HAP-1 (cell line): ENCODE results near the gene RFESD.

Experiments
- DNase-seq, 2 experiments: peaks; one replicate each; pipeline ENCODE4 v3.0.0-alpha.2; 2016 to 2020; ENCODE audit warnings: low spot score in 2 of 2
- H3K27me3 ChIP-seq: fragments of 250-450 bp; sonication (Bioruptor Pico); 2 replicates; pipeline ENCODE4 v1.5.1; 2020; ENCODE audit warnings: low read depth, mild to moderate bottlenecking, moderate library complexity
- H3K36me3 ChIP-seq: fragments of 250-450 bp; sonication (Bioruptor Pico); replicated peaks from 2 replicates; pipeline ENCODE4 v1.5.1; 2020; ENCODE audit warnings: mild to moderate bottlenecking
- H3K4me1 ChIP-seq: fragments of 250-450 bp; sonication (Bioruptor Pico); 2 replicates; pipeline ENCODE4 v1.5.1; 2020; ENCODE audit warnings: mild to moderate bottlenecking
- H3K4me3 ChIP-seq: fragments of 250-450 bp; sonication (Bioruptor Pico); 2 replicates; pipeline ENCODE4 v1.5.1; 2020; ENCODE audit warnings: mild to moderate bottlenecking, moderate library complexity
- H3K9me3 ChIP-seq: fragments of 250-450 bp; sonication (Bioruptor Pico); 2 replicates; pipeline ENCODE4 v1.5.1; 2020; ENCODE audit warnings: mild to moderate bottlenecking, moderate library complexity
- in situ Hi-C: fragments of 300-500 bp; cut with MboI; formaldehyde crosslinking; loops from 3 replicates; pipeline ENCODE4 v1.14.3; 2020; ENCODE audit warnings: low sequenced_read_pairs, inconsistent platforms, mixed read lengths

RFESD gene

DNA sequence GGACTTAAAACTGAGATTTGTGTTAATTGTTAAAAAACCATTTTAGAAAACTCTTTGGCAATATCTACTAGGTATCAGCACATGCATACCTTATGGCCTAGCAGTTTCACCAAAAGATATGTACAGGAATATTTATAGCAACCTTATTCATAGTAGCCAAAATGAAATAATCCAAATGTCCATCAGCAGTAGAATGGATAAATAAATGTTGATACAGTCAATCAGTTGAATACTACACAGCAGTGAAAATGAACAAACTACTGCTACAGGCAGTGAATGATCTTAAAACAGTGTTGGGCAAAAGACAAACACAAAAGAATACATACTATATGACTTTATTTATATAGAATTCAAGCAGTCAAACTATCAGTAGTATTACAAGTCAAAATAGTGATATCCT lies 16.4 kb downstream of the RFESD start:
- in situ Hi-C loops = no loop called here
- H3K4me3 ChIP-seq = no peak overlapping the region
- H3K27me3 ChIP-seq = no peaks in the 10 kb centered on the region
- H3K4me1 ChIP-seq = peaks cover 8% of the 10 kb centered on the region
- DNase-seq = no peak
- H3K9me3 ChIP-seq = no peaks in the 10 kb centered on the region
- no peaks in the 10 kb centered on the region for H3K36me3 ChIP-seq

DNA sequence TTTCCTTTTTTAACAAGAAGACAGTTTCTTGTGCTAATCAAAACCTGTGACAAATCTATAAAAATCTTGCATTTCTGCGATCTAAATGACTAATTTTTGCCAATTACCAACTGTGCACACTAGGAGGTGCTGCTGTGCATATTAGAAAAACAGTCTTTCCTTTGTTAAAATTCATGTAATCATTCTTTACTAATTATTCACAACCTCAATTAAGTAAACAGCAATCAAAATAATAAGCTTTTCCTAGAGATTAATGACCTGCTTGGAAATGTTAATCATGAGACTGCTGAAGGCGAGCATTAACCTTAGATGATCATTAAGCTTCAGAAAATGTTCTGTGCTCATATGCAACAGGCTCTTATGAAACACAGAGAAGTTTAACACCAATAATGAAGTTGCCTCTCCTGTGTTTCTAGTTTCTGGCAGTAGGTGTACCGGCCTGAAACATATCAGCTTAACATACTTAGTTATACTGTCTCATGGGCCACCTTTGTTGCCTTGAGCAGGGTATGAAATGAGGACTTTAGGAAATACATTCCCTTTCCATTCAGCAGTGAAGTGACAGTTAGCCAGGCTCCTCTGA lies 17.7 kb downstream of the RFESD start:
- Histone ChIP-seq H3K9me3 (no peaks in the 10 kb centered on the region), H3K4me3 (no peak overlapping the region), H3K4me1 (peaks cover 8% of the 10 kb centered on the region), H3K27me3 (no peaks in the 10 kb centered on the region), H3K36me3 (no peaks in the 10 kb centered on the region)
- in situ Hi-C loops = no loop called here
- peak; percentile 31 to 53 for DNase-seq

DNA sequence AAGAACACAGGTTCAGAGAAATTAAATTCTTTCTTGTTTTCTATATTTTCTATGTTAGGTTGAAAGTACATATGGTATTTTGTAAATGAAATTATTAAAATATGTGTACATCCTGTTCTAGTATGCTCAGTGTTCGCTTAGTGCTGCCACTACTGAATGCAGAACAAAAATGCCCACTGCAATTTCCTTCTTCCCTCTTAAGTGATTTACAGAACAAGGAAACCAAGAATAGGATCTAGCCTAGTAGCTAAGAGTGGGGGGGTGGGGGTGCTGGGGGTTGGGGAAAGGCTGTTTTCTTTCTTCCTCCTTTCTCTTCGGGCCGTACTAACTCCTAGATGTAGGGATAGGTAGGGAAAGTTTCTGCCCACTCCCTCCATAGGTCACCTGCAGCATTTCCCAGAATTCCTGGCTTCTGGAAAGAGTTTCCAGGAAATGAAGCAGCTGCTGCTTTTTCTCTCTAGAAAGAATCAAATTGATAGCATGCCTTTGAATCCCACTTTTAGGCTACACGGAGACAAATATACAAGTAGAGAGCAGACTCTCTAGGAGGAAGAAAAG lies 20.6 kb downstream of the RFESD start:
- Histone ChIP-seq H3K27me3 (no peaks in the 10 kb centered on the region), H3K36me3 (no peaks in the 10 kb centered on the region), H3K9me3 (no peaks in the 10 kb centered on the region; the same call in 1 of the 2 replicates), H3K4me1 (no peaks in the 10 kb centered on the region), H3K4me3 (no peak overlapping the region)
- no peak for DNase-seq
- in situ Hi-C loops = no loop called here

DNA sequence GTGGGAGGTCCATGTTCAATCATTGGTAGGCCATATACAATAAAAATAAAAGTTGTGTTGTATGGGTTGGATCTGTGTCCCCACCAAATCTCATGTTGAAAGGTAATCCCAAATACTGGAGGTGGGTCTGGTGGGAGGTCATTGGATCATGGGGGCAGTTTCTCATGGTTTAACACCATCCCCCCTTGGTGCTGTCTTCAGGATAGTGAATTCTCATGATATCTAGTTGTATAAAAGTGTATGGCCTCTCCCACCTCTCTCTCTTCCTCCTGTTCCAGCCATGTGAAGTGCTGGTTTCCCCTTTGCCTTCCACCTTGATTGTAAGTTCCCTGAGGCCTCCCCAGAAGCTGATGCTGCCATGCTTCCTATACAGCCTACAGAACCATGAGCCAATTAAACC lies 21.1 kb downstream of the RFESD start:
- Histone ChIP-seq H3K27me3 (no peaks in the 10 kb centered on the region), H3K4me1 (no peaks in the 10 kb centered on the region), H3K4me3 (no peak overlapping the region), H3K9me3 (no peaks in the 10 kb centered on the region; the same call in 1 of the 2 replicates), H3K36me3 (no peaks in the 10 kb centered on the region)
- no peak for DNase-seq
- in situ Hi-C loops = no loop called here

DNA sequence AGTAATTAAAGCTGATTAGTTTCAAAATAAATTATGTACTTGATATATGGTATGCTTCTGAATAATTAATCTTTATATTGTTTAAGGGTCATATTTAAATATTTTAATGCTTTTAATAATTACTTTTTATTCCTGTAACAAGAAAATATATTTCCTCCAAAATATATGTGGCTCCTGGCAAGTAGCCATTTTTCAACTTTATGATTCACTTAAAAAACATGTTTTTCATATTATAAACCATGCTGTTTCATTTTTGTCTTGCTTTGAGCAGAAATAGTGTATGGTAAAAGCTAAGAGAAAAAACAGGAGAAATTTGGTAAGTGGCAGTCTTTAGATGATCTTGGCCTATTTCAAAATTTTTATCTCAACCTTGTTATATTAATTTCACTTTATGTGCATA lies 21.6 kb downstream of the RFESD start:
- Histone ChIP-seq H3K36me3 (no peaks in the 10 kb centered on the region), H3K27me3 (no peaks in the 10 kb centered on the region), H3K4me1 (no peaks in the 10 kb centered on the region), H3K4me3 (no peak overlapping the region), H3K9me3 (no peaks in the 10 kb centered on the region; the same call in 1 of the 2 replicates)
- no peak for DNase-seq
- in situ Hi-C loops = no loop called here

DNA sequence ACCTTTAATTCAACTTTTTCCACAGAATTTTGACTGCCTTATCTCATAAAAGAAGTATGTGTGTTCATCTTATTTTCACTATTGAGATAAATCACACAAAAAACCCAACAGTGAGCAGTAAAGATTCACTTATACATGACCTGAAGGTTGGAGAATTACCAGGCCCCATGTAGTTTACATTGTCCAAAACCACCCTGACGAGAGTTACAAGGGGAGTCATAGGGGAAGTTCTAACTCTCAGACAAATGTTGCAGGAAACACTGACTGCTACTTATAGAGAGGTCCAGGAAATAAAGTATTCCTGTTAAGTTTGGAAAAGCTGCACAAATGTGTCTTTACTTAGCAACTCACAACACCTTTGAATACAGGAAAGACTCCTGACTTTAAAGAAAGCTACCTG lies 22.2 kb downstream of the RFESD start:
- no peaks in the 10 kb centered on the region for H3K27me3 ChIP-seq
- no peaks in the 10 kb centered on the region for H3K4me1 ChIP-seq
- DNase-seq = no peak
- no peaks in the 10 kb centered on the region; the same call in 1 of the 2 replicates for H3K9me3 ChIP-seq
- H3K4me3 ChIP-seq = no peak overlapping the region
- no peaks in the 10 kb centered on the region for H3K36me3 ChIP-seq
- in situ Hi-C loops = no loop called here

DNA sequence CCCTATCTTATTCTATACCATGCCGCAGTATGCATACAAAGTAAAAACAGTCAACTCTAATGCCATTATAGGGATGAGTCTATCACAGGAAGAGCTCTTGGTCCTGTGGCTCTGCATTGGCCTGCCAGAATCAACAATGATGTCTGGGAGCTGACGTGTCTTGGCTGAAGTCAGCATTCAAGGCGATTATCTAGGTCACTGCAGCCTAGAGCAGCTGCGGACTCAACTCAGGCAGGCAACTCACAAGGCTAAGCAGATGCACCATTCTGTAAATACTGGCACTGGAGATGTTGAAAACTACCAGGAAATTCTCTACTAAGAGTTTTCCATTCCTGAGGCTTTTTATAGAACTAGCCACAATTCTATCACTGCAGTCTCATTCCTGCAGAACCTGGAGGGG lies 23.0 kb downstream of the RFESD start:
- no peak for DNase-seq
- in situ Hi-C loops = no loop called here

DNA sequence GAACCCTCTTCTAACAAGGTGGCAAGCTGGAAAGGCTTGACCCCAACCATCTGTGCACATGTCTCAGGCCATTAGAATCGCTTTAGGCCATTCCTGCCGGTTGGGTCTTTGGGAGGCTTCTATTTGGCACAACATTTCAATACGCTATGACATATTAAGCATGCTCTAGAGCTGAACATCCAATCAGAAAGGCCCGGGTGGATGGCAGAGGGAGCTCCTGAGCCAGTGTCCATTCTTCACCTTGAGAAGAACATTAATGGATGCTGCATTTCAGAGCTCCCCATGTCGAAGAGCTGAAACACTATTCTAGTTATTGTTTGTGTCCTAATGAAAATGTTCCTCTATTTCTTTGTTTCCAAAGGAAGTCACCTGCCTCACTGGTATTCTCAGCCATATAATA lies 23.4 kb downstream of the RFESD start:
- H3K36me3 ChIP-seq = no peaks in the 10 kb centered on the region
- no peaks in the 10 kb centered on the region for H3K27me3 ChIP-seq
- no peak for DNase-seq
- no peak overlapping the region for H3K4me3 ChIP-seq
- in situ Hi-C loops = no loop called here
- H3K4me1 ChIP-seq = no peaks in the 10 kb centered on the region
- no peaks in the 10 kb centered on the region; the same call in 1 of the 2 replicates for H3K9me3 ChIP-seq

More for the DNA sequence above, 23.0 kb downstream of the RFESD start:
- Histone ChIP-seq H3K4me1 (no peaks in the 10 kb centered on the region), H3K27me3 (no peaks in the 10 kb centered on the region), H3K36me3 (no peaks in the 10 kb centered on the region), H3K9me3 (no peaks in the 10 kb centered on the region; the same call in 1 of the 2 replicates), H3K4me3 (no peak overlapping the region)

DNA sequence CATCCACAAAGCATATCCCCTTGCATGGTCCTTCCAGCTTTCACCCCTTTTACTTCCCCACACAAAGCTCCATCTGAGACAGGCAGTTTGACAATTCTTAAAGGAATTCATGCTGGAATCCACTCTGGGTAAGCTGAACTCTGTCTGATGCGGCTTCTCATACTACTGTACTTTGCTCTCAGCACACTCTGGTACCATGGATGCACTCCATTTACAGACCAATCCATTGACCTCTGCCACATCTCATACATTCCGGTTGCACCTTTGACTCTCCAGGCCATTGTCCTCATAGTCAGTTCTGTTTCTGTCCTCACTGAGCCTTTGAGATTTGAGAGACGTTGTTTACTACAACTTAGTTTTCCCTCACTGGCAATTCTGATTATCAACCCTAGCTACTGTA lies 24.0 kb downstream of the RFESD start:
- Histone ChIP-seq H3K27me3 (no peaks in the 10 kb centered on the region), H3K4me1 (no peaks in the 10 kb centered on the region), H3K4me3 (no peak overlapping the region), H3K36me3 (no peaks in the 10 kb centered on the region), H3K9me3 (no peaks in the 10 kb centered on the region; the same call in 1 of the 2 replicates)
- in situ Hi-C loops = no loop called here
- no peak for DNase-seq

DNA sequence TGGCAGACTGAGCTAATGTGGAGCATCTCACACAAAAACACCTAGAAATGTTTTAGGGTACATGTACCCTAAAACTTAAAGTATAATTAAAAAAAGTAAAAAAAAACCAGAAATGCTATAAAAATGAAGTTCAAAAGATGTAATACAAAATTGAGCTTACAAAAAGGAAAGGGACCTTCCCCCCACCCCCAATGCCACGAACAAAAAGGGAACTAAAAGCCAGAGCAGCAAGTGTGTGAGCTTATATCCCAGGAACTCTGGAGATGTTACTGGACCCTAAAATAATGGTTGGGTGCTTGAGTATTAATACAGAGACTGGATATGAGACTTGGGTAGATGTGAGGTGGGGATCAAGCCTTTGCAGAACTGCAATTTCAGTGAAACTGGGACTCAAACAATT lies 25.2 kb downstream of the RFESD start:
- no peaks in the 10 kb centered on the region for H3K4me1 ChIP-seq
- in situ Hi-C loops = no loop called here
- no peak for DNase-seq

DNA sequence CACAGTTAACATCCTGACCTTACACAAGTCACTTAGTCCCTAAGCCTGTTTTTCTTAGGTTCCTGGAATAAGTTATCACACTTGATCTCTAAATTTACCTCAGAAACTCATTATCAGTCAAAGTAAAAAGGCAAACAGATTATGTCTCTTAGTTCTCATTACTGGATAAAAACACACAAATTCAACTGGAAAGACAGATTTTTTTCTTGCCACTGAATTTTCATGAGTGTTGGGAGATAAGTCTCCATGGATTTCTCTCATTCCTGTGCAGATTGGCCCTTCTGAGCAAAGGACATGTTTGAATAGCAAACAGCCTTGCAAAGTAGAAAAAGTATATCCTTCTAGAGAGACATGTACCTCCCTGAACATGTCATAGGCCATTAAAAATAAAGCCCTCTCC lies 26.1 kb downstream of the RFESD start:
- no peak for DNase-seq
- no peak overlapping the region for H3K4me3 ChIP-seq
- H3K9me3 ChIP-seq = no peaks in the 10 kb centered on the region; the same call in 1 of the 2 replicates
- in situ Hi-C loops = no loop called here
- H3K4me1 ChIP-seq = no peaks in the 10 kb centered on the region
- H3K36me3 ChIP-seq = no peaks in the 10 kb centered on the region
- H3K27me3 ChIP-seq = no peaks in the 10 kb centered on the region

More for the DNA sequence above, 25.2 kb downstream of the RFESD start:
- no peaks in the 10 kb centered on the region for H3K36me3 ChIP-seq
- H3K27me3 ChIP-seq = no peaks in the 10 kb centered on the region
- H3K9me3 ChIP-seq = no peaks in the 10 kb centered on the region; the same call in 1 of the 2 replicates
- H3K4me3 ChIP-seq = no peak overlapping the region

DNA sequence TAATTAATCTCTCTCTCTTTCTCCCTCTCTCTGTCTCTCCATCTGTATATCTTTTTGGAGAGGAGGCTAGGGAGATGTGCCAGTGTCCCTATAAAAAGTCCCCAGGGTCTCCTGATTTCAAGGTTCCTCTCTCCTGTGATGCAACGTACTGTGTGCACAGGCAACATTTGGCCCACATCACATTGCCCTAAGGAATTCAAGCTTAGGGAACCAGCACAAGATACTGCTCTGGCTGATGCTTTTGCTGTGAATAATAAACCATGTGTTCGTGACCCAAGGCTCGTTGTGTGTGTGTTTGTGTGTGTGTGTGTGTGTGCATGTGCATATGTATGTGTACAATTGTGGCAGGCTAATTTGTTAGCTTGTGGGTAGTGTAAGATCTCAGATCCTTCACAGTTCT lies 26.5 kb downstream of the RFESD start:
- in situ Hi-C loops = no loop called here
- Histone ChIP-seq H3K4me1 (no peaks in the 10 kb centered on the region), H3K36me3 (no peaks in the 10 kb centered on the region), H3K27me3 (no peaks in the 10 kb centered on the region), H3K4me3 (no peak overlapping the region), H3K9me3 (no peaks in the 10 kb centered on the region; the same call in 1 of the 2 replicates)
- DNase-seq = no peak

DNA sequence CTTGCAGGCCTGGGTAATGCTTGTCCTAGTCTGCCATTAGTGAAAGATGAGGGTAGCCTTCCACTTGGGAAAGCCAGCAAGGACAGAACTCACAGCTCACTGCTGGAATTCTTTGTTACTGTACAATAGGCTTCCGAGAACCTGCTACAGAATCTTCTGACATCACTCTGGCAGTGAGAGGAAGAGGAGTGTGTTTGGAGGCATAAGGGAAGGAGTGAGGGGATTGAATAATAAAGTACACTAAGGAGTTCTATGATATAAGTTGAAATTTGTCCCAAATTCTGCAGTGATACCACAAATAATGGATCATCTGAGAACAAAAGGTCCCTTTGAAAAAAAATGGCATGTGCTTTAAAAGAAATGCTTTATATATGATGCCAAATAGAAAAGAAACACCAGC lies 36.3 kb downstream of the RFESD start, which contains the start of gene SPATA9:
SPATA9 (minus strand) TSS at position 101 of the 400 bp plus-strand sequence. CDS start 137 bp downstream, outside the sequence.
- Histone ChIP-seq H3K27me3 (peaks cover 3% of the 10 kb centered on the region), H3K4me1 (no peaks in the 10 kb centered on the region), H3K36me3 (no peaks in the 10 kb centered on the region), H3K4me3 (no peak within 1 kb of the TSS), H3K9me3 (no peaks in the 10 kb centered on the region)
- DNase-seq = no peak
- in situ Hi-C loops = no loop called here

DNA sequence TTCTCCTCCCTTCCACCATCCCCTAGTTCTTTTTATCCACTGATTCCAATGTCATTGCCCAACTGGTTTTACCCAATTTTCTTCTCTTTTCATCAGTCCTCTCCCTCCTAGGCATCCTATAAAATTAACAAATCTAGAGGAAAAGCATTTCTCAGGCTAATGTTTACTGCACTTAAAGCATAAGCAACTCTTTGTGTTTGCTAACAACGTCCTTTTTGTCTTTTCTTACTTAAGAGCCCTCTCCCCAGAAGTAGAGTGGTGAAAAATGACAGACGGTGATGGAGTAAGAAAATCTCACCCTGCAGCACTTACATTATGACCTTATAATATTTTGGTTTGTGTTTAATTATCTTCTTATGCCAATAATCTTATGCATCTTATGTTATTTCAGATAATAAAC lies 37.8 kb downstream of the RFESD start:
- Histone ChIP-seq H3K9me3 (no peaks in the 10 kb centered on the region), H3K4me3 (no peak overlapping the region), H3K36me3 (no peaks in the 10 kb centered on the region), H3K27me3 (peaks cover 3% of the 10 kb centered on the region), H3K4me1 (no peaks in the 10 kb centered on the region)
- no peak for DNase-seq
- in situ Hi-C loops = no loop called here
